GOT3 (cell line): Measurements from ENCODE around the gene MECR.
"Not testable (repeated sequence)": the region's sequence is repeated elsewhere in the genome, so short reads cannot be mapped to it uniquely, and the experiment has no call there.

Experiments used
- DNase-seq: peaks from one replicate; lab custom pipeline; 2025; ENCODE audit warnings: mixed read lengths; lab: John Stamatoyannopoulos, UW

MECR gene

DNA sequence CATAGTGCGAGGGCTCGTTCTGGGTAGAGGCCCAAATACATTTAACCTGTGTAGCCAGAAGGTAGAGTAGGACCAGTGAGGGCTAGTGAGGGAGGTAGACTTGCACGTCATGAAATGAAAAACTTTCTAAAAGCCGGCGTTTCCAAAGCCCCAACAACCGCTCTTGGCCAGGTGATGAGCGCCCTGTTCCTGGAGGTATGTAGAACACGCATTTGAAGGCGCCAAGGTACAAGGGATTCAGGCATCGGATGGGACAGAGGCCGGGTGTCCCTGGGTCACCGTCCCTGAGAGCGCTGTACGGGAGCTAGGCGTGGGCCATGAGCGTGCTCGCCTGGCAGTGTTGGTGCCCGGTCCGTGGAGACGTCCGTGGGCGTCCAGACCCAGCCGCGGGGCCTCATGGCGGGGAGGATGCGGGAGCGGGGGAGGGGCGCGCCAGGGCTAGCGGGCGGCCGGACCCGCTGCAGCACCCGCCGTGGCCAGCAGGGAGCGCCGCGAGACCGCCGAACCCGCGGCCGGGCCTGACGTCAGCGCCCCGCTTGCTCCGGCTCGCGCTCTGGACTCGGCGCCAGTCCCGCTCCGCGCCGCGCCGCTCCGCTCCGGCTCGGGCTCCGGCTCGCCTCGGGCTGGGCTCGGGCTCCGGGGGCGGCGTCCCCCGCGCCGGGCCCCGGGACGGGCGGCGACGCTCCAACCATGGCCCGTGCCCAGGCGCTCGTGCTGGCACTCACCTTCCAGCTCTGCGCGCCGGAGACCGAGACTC lies 5.4 kb upstream of the MECR start, which contains the start of gene PTPRU:
Gene PTPRU, plus strand, starts transcription at position 568 of the 757 bp plus-strand sequence. Its CDS starts 123 bp downstream, at position 691.
- peak; percentile 58 for DNase-seq

DNA sequence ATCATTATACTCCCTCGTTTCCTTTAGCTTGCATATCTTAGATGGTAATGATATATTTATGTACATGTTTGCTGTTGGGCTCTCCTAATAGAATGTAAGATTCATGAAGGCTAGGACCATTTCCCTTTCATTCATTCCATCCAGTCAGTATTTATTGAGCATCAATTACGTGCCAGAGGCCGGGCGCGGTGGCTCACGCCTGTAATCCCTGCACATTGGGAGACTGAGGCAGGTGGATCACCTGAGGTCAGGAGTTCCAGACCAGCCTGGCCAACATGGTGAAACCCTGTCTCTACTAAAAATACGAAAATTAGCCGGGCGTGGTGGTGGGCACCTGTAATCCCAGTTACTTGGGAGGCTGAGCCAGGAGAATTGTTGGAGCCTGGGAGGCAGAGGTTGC lies 4.1 kb upstream of the MECR start:
- not testable (repeated sequence) for DNase-seq

DNA sequence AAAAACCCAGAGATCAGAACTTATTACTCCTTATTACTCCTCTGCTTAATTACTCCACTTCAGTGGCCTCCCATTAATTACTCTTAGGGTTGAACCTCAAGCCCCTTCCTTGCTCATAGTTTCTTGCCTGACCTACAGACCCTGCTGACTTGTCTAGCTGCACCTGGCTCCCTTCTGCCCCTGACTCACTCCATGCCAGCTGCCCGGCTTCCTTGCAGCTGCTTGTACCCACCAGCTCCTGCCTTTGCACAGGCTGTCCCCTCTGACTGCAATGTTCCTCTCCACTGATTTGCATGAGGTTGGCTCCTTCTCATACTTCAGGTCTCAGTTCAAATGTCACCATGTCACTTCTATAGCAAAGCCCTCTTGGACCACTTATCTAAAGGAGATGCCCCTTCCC lies 3.7 kb upstream of the MECR start:
- no peak for DNase-seq

DNA sequence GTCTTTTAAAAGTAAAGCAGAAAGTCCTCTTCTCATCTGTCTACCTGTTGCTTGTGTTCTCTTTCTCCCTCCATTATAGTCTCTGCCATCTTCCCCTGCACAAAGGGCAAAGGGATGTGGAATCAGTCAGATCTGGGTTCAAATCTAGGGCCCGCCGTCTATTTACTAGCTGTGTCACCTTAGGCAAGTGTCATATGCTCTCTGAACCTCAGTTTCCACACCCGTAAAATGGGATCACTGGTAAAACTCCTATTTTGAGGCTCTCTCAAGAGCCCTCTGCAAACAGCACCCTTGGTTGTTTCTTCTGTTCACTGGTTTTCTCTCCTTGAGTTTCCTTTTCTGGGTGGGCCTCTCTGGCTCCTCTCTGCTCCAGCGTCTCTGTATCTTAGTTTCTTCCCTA lies 3.0 kb upstream of the MECR start:
- DNase-seq = no peak

DNA sequence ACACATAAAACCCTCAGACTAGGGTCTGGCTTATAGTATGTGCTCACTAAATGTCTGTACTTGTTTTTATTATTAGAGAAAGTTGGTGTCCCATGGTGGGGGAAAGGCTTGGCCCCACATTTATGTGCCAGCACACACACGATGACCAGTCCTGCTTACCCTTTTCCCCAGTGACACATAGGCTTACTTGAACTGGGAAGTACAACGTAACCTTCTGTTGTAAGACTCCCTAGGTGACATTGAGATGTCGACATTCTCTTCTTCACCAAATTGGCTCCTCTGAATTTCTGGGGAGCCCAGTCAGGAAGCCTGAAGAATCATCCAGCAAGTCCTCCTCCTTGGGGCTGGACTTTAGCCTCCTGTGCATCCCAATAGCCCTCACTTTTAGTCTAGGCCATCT lies 1.7 kb upstream of the MECR start:
- DNase-seq = no peak

DNA sequence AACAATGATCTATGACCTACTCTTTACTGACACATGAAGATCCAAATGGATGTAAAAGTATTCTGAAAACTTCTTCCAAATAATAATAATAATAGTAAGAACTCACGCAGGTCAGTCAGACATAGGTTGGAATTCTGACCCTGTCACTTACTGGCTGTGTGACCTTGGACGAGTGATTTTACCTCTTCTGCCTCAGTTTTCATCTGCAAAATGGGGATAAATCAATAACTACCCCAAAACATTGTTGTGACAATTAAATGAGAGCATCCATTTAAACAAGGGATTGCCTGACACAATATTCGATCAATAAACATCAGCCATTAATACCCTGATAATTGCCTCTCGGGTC lies 556 bp downstream of the MECR start:
- no peak for DNase-seq

DNA sequence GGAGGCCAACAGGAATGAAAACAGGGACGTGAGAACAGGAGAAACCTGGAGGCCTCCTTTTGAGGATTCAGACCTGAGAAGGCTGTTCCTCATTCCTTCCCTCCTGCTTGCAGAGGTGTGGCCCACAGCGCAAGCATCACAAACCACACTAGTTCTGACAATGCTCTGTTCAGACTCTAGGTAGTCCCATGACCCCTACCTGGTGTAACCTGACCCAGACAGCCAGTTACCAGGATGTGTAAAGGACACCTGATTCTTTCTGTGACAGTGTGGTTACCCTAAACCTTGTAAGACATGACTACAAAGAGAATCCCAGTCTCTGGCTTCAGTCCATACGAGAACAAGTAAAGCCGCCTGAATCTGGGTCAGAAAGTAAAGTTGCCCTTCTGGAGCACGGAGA lies 3.2 kb downstream of the MECR start:
- DNase-seq = no peak

DNA sequence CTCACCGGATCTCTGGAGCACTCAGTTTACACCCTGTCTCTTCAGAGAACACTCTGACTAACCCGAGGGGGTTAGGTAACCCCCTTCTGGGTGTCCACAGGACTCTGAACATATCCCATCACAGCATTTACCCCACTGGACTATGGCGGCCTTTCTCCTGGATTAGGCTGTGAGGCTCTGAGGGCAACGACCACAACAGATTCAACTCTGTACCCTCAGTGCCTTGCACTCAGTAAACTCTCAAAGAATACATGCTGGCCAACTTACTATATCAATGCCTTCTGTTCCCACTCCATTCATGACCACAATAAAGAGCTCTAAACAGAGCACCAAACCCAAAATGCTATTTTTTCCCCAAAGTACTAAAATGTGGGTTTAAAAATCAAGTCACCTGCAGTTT lies 5.4 kb downstream of the MECR start:
- DNase-seq = no peak

DNA sequence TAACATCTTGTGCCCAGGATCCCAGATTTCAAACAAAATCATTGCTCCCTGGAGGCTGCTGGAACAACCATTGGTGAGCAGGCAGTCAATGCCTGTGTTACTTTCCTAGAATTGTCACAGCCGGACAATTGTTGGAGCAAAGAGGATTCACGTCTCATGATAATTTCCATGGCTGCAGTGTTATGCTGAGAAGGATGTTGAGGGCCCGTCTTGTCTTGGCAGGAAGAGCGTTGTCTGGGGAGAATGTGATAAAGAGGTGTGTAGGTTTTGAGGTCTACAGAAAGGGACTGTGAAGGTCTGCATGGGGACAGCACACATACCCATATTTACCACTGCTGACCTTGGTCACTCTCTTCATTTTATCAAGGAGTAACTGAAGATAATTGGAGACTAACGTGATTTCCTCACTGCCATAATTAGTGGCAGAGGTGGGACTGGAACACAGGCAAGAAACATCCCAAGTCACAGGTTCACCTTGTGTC lies 6.3 kb downstream of the MECR start:
- DNase-seq = no peak

DNA sequence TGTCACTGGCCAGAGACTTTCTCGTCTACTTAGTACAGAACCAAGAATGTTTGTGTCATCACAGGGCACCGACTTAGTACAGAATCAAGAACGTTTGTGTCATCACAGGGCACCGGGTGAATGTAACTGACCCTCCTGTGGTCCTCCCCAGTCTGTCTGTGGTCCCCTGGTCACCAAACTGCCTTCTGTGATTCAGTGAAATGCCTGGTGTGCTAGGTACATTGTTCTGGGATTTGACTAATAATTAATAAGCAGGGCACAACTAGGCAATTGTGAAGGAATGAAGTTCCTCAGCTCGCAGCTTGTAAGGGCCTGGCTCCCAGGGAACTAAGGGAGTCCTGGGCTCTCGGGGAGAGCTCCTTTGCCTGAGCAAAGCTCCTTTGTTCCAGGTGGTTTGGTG lies 7.2 kb downstream of the MECR start:
- no peak for DNase-seq

DNA sequence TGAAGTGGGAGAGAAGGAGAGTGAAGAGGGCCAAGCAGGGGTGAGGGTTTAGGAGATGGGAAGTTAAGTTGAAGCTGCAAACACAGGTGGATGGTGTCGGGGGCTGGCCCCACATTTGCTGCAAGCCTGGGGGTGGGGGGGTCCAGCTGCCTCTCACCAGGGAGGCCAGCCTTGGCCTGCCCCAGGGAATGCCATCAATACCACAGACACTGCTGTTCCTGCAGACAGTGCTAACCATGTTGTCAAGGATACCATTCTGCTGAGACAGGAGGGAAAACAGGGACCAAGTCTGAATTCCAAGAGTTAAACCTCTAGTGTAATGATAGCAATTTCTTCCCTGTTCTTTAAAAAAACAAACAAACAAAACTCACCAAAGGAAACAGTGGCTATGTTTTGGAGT lies 8.0 kb downstream of the MECR start:
- DNase-seq = no peak

DNA sequence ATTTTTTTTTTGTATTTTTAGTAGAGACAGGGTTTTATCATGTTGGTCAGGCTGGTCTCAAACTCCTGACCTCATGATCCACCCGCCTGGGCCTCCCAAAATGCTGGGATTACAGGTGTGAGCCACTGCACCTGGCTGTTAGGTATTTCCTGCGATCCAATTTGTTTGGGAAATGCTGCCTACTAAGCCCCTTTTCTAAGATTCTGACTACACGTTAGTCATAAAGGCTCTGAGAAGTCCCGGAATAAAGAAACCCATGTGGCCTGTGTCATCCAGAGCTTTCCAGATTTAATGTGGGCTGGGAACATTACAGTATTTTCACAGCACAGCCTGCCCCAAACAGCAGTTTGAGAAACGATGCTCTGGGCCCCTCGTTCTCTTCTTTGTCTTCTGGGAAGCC lies 8.5 kb downstream of the MECR start:
- DNase-seq = not testable (repeated sequence)

DNA sequence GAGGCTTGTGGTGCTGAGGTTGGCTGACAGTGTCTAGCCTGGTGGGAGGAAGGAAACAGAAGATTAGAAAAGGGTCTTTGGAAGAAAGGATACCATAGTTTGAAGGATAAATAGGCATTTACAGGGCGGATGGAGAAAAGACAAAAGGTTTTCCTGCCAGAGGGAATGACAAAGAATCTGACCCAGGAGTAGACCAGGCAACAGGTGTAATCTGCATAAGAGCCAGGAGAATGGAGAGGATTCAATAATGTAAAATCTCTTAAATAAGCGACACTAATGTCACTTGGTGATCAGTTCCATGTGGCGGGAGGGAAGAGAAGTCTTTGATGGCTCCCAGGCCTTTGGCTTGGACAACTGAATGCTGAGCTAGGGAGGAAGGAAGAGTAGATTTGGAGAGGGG lies 9.4 kb downstream of the MECR start:
- no peak for DNase-seq

DNA sequence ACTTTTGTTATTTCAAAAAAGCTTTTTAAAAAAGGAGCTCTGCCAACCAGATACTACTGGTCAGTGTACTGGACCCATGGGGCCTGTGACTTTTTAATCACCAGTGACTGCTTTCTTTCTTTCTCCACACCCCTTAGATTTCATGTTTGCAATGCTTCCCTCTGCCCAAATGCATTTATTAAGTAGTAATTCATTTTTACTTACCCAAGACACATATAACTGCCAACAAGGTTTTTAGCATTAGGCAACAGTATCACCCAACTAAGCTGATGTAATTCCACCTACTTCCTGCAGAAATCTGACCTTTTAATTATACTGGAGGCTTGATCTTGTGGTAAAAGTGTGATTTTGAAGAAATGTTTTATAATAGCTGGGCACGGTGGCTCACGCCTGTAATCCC lies 12.5 kb downstream of the MECR start:
- DNase-seq = no peak

DNA sequence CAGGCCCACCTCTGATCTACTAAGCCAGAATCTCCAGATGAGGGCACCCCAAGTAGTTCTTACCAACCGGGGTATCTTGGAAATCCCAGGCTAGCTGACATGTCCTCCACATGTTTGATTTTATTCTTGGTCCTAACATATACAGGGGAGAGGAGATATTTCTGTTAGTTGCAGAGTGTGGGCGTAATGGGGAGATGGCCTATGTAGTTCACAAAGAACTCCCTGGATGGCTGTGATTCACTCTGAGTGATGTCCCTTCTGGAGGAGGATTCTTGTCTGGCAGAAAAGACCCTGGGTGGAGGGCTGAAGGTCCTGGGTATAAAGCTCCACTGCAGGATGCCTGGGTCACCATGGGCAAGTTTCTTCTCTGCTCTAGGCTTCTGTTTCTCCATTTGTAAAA lies 13.1 kb downstream of the MECR start:
- no peak for DNase-seq

DNA sequence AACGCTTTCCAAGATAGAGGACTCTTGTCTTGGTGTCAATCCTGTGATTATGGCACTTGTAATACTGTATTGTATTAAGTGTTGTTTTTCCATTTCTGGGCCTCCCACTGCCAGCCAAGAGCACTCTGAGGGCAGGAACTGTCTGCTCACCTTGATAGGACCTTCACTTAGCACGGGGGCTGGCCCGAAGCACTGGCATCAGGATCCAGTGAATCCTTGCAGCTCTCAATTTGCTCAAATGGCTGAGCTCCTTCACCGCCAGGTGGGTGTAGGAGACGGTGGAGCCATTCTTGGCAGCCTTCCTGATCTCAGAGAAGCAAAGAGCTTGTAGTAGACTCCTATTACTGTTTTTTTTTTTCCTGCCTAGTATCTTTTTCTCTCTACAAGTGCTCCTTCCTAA lies 17.7 kb downstream of the MECR start:
- no peak for DNase-seq

DNA sequence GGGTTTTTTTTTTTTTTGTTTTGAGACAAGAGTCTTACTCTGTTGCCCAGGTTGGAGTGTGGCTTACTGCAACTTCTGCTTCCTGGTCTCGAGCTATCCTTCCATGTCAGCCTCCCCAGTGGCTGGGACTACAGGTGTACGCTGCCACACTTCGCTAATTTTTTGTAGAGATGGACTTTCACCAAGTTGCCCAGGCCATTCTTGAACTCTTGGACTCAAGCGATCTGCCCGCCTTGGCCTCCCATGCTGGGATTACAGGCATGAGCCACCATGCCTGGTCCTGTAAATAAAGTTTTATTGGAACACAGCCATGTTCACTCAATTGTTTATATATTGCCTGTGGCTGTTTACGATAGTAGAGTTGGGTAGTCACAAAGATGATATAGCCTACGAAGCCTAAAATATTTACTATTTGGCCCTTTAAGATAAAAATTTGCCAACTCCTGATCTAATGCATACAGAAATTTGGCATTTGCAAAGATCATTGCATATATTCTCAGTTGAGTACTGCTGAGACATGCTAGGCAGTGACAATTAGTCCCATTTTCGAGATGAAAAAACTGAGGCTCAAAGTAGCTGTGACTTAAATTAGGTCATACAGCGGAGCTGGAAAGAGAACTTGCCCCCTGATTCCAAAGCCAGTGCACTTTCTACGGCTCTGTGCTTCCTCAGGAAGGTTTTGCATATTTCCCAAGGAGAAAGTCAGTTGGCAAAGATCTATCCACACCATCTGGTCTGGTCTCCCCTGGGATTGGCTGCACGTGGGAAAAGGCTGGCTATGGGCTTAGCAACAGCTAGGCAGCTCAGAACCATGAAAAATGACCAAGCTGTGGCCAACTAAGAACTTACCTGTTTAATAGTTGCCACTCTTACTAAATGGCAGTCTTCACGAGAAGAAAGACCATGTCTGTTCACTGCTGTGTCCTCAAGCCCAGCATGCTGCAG lies 19.4 kb downstream of the MECR start:
- DNase-seq = no peak

DNA sequence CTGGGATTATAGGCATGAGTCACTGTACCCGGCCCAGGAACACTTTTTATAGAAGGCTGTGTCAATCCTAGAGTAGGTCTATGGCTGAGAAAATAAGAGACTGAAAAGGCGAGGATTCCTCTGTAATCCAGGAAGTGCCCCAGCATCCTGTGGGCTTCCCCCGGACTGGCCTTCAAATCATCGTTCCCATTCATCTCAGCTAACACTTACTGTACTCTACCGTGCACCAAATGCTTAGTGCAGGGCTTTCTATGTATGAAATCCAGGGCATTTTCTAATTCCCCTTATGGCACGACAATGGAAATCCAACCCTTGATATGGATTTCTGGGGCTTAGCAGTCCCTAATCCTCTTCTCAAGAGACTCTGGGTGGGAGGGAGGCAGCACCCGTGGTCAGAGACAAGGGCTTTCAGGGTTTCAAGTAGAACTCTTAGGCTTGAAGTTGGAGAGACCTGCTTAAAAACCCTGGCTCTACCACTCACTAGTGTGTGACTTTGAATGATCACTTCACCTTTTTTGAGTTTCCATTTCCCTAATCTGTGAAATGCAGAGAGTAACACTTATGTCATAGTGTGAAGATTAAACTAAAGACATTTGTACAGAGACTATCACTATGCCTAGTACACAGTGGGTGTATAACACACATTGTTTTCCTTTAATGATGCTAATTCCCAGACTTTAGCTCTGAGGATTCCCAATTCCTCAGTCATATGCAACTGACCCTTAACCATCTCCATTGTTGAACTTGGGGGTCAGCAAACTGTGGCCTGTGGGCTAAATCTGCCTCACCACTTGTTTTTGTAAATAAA lies 20.3 kb downstream of the MECR start:
- no peak for DNase-seq

DNA sequence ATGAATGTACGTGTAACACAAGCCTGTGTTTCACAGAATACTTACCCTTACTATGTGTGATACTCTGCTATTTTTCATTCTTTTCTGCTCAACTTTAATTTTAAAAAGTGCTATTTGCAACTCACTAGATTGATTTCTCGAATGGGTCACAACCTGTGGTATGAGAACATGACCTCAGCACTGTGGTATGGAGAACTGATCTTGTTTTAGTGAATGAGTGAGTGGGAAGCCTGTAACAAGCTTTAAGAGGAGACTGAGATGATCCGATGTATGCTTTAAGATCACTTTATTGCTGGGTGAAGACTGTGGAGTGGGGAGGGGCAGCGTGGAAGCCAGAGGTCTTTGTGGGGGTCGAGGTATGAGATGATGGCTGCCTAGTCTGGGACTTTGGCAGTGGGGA lies 21.6 kb downstream of the MECR start:
- no peak for DNase-seq

DNA sequence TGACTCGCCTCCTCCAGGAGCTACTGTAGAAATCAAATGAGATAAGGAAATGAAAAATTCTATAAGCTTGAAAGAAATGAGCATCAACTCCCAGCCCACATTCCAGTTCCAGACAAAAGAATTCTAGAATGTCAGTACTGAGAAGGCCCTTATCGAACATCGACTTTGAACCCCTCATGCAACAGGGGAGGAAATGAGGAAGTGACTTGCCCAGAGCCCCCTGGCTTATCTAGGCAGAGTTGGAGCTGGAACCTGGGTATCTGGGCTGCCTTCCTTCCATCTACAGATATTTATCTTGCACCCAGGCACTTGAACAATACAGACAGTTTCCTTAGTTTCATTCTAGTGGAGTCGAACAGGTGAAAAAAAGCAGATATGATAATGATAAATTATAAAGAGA lies 22.3 kb downstream of the MECR start:
- no peak for DNase-seq

DNA sequence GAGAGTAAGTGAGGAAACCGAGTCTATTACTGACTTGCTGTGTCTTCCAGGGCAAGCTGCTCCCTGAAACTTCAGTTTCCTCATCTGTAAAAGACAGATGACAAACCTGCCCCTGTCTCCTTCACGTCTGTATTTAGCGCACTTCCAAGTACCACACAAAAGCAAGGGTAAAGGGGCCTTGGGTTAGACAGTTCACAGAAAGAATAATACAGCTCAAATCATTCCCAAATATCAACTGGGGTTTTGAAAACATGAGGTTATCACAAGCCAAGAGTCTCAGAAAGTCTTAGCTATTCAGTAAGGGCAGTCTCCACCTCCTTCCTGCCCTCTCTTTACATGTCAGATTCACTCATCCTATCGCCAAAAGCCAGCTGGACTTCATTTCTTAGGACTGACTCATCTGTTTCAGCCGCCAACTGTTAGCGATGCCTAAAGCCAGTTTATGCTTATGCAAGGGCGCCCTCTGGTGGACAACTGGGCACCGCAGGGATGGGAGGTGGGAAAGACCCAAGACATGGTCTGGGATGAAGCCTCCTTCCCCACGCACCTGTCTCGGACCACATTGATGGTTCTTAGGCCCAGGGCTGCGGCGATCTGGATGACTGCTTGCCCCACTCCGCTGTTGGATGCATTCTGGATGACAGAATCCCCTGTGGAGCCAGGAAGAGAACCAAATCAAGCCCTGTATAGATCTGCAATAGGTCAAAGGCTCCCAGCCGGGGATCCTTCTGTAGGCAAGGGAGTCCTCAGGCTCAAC lies 28.0 kb downstream of the MECR start:
- DNase-seq = peak; percentile 75

DNA sequence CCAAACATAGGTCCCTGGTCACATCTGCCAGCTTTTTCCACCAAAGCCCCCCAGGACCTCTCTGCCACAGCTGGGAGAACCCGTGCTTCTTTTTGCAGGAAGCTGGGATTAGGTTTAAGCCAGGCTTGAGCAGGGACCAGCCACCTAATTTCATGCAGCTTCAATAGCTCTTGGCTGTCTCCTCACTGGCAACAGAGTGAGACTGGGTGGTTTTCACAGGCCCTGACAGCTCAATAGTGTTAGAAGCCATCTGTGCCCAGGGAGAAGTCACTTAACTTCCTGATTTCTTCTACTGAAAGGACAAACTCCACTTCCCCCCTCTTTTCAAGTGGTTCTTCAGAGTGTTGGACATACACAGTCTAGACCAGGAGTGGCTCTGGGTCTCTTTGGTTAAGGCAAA lies 28.7 kb downstream of the MECR start:
- no peak for DNase-seq
